GM18498 (cell line): ENCODE results near the gene GDPD5.
"Not testable (repeated sequence)": the region's sequence is repeated elsewhere in the genome, so short reads cannot be mapped to it uniquely, and the experiment has no call there.

ENCODE experiments used
- ATAC-seq: cut with Tn5 transposase; IDR thresholded peaks from one replicate; pipeline ENCODE4 v1.9.1; 2021; ENCODE audit warnings: mild to moderate bottlenecking, moderate library complexity; ENCODE audit not compliant: unreplicated experiment

Gene GDPD5

DNA sequence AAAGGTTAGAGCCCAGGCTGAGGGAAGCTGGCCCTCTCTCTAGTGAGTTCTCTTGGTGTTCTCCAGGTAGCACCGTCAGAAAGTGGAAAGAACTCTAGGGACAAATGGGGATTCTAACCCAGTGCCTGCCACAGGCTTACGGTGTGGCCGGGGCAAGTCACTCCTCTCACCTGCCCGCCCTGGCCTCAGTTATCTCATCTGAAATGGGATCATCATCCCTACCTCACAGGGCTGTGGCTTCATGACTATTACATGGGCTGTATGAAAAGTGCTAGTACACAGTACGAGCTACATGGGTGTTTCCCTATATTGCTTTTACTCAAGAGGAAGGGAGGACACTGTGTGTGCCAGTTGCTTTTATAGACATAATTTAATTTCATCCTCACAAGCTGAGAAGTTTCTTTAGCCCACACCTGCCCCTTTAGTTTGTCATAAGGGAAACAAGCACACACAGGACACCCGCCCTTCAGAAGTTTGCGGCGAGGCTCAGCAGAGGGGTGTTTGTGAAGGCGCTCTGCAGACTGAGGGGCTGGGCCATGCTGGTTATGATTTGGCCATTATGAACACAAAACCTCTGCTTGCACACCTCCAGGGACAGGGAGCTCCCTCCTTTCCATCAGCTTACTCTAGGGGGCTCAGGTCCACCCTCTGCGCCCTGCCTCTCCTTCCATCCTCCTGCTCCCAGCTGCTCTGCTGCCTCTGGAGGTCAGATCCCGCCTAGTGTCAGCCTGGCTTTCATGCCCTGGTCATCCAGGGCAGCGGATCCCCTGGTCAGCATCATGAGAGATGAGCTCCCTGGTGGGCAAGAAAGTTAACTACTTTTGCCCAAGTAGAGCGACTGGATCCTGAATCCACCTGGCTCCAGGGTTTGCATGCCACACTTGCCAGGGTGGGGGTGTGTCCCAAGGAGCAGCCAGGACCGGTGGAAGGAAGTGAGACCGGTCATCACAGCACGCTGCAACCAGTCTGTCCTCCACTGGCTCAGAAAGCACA, 93.9 kb downstream of the GDPD5 start:
- ATAC-seq, result no peak

DNA sequence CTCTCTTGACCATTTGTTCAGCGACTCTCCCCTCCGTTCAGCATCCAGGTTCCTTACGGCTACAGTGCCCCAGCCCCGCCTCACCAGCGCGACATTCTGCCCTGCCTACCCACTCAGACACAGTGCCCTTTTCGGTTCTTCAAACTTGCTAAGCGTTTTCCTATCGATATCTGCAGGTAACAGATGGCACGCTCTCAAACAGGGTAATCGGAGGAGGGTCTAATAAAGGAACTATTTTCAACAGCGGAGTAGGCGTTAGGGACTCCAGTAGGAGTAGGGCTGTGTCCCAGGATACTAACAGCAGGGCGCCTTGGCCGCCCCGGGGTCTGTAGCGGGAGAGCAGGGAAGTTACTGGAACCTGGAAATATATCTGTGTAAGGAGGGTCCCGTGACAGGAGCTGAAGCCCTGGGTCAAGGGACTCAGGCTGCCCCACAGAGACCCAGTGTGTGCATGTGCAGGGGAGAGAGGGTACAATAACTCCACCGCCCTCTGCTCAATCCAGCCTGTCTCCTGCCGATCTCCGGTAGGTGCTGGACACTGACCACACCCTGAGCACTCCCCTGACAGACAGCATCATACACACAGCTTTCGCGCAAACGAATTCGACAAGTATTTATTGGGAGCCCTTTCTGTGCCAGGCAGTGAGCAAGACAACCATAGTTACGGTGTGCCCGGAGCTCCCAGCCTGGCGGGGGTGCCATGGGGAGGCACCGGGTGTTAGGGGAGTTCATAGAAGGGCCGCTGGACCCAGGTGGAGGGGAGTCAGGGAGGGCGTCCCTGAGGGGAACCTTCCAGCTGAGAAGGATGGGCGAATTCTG, 94.8 kb downstream of the GDPD5 start:
- ATAC-seq, result no peak

DNA sequence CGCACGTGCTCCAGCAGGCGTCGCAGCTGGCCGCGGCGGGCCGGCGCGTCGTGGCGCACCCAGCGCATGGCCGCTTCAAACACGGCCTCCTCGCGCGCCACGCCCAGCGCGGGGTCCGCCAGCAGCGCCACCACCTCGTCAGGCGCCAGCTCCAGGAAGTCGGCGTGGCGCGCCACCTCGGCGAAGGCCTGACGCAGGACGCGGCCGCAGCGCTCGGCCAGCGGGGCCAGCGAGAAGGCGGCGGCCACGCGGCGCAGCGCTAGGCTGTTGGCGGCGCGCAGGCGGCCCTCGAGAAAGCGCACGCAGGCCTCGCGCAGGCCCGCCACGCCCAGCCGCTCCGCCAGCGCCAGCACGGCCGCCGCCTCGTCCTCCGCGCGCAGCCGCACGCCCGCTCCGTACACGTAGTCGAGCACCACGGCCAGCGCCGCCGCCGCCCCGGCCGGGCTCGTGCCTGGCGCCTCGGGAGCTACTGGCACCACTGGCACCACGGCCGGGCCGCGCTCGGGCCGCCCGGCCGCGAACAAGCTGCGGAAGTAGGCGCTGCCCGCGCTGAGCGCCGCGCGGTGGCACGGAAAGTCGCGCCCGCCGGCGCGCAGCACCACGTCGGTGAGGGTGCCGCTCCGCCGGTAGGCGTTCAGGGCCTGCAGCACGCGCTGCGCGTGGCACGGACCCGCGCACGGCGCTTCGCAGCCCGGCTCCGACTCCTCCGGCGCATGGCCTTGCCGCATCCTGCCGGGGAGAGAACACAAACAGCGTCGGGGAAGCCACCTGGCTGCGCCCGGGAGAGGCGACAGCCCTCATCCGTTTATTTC, 95.6 kb downstream of the GDPD5 start:
- ATAC-seq, result no peak

DNA sequence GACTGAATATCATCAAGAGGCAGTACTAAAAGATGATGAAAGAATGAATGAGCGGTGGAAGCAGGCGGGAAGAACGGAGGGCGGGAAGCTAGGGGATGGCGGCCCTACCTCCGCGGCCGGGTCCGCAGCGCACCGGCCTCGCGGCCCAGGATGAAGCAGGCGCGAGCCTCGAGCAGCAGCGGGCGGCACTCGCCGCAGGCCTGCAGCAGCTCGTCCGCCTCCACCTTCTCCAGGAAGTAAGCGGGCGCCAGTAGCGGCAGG, 96.2 kb downstream of the GDPD5 start:
- no peak for ATAC-seq

DNA sequence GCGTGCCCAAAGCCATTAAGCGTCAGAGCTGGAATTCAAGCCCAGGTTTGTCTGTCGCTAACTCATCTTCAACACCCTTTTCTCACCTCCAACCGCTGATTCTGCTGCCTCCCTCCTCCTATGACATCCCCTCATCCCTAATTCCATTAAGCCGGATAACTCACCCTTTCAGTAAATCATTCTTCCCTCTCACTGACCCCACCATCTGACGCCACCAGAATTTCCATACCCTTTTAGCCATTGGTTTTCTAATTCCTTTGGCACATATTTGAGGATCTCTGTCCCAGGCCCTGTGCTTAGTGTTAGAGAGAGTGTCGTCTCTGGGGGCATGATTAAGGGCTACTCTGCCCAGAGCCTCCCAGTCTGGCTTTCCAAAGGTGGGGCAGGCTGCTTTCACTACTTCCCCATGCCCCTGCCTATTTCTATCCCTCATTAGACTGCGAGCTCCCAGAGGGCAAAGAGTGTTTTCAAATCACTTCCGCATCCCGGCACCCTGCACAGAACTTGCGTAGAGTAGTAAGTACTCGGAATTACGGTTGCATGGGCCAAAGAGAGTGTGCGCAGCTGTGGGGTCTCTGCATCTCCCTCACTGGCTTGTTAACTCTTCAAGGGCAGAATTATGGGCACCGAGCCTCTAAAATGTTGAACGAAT, 96.6 kb downstream of the GDPD5 start:
- no peak for ATAC-seq

DNA sequence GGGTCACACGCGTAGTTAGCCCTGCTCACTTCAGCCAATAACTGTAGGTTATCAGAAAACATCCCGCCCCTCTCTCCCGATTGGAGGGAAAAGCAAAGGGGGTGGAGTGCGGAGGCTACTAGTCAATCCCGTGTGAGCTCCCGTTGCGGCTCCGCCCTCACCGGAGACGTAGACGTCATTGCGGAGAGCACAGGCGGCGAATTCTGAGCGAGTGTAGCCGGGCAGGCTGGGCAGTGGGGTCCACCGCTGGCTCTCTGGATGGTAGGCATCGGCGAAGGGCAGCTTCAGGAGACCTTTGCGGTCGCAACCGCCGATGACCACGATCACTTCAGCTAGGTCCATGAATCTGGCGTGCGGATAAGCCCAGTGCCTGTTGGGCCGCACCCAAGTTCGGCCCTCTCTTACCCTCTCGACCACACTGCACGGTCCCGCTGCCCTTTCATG, 97.4 kb downstream of the GDPD5 start:
- ATAC-seq, result peak; percentile 45

DNA sequence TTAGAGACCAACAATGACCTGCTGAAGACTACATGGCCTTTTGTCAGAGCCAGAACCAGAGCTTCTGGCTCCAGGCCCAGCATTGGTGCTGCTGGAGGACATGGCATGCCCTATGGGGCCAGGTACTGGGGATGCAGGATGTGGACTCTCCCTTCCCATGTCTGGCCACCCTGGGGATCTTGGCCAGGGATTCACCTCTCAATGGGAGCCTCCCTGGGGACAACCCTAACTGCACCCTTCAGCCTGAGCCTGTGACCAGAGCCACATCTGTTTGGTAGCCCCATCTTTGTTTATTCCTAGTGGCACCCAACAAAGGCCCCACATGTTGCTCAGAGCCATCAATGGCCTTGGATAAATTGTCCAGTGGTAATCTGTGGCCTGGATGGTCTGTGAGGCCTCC, 98.6 kb downstream of the GDPD5 start:
- ATAC-seq, result no peak

DNA sequence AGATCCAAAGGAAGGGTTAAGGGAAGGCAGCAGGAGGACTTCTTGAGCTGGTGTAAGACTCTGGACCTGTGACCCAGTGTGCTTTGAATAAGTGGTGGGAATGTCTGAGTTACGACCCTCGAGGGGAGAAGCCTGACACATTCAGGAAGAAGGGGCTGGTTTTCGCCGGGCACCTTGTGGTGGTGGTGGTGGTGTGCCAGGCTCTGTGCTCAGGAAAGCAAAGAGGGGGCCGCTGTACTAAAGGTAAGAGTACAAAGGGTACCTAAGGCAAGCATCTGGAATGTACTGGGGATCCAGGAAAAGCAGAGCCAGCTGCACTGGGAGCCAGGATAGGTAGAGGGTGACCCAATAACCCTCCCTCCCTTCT, 99.0 kb downstream of the GDPD5 start:
- no peak for ATAC-seq

DNA sequence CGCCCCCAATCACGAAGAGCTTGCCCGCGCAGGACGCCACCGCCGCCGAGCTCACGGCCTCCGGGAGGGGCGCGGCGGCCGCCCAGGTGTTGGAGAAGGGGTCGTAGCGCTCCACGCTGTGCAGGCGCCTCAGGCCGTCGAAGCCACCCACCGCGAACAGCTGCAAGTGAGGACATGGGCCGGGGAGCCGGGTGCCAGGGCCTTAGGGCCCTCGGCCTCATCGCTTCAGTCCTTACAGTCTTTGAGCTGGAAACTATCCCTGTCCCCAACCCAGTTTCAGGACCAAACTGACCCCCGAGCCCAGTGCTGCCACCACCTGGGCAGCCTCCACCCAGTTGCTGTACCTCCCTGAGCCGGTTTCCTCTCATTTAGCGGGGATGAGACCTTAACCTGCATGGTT, 100.3 kb downstream of the GDPD5 start:
- ATAC-seq, result no peak

DNA sequence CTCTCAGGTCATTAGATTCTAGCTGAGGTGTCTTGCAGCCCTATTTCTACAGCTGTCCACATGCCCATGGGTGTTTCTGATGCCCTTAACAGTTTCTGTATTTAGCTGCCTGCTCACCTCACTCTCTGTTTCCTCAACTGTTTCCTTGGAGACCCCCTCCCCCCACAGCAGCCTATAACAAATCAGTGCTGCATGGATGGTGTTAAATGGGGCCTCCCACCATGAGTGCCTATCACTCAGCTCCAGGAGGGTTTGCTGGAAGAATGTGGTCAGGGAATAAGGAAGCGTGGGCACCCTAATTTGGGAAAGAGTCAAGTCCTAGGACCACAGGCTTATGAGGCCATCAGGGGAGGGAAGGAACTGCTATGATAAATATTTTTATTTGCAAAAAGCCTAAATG, 101.3 kb downstream of the GDPD5 start:
- ATAC-seq, result no peak

DNA sequence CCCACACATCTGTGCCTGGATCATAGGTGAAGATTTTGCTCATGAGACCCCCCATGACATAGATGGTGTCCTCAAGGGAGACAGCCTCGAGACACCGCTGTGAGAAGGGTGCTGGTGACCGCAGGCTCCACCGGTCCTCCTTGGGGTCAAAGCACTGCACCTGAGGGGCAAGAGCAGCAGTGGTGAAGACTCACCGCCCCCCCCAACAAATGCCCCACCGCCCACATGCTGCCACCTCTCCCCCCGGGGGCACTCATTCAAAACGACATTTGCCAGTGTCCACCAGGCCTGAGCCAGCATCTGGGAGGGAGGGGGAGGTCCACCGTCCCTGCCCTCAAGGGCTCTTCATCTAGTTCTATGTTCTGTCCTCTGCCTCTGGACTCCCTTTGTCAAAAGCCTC, 102.0 kb downstream of the GDPD5 start:
- no peak for ATAC-seq

DNA sequence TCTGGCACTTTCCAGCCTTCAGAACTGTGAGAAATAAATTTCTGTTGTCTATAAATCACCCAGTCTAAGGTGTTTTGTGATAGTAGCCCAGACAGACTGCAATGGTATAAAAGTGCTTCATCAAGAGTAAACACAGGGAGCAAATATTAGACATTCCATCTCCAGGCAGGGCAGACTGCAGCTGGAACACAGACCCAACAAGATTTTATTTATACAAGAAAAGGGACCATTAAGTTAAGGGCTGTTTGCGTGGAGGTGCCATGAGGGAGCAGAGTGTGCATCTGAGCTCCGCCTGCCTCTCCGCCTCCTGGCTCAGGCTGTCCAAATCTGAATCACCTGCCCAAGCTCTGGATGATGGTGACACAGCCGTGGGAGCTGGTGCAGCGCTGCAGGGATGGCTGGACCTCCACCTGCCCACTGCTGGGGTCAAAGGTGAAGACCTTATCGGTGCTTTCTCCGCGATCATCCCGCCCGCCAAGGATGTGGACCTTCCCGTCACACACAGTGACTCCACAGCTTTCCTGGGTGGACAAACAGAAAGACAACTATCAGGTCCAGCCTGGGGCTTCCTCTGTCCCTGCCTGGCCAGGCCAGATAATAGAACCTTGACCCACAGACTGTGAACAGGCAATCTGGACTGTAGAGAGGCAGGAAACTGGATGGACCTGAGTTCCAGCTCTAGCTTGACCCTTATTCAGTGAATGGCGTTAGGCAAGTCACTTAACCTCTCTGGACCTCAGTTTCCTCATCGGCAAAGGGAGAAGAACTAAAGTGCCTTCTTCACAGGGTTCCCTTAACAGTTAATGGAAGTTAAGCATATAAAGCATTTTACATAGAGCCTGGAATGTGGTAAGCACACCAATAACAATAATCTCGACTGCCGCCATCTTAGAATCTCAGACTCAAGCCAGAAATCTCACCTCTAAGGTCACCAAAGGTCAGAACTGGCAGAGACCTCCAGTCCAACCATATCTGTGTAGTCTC, 103.2 kb downstream of the GDPD5 start:
- no peak for ATAC-seq

DNA sequence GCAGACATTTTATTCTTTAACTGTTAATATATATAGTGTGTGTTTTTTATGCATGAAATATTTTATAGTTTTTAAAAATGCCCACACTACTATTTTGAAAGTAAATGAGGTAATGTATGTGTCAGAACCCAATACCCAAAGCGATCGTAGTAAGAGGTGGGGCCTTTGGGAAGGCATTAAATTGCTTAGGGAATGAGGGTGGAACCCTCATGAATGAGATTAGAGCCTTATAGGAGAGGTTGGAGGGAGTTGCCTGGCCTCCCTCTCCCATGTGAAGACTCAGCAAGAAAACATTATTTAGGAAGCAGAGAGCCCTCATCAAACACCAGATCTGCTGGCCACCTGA, 103.9 kb downstream of the GDPD5 start:
- no peak for ATAC-seq

DNA sequence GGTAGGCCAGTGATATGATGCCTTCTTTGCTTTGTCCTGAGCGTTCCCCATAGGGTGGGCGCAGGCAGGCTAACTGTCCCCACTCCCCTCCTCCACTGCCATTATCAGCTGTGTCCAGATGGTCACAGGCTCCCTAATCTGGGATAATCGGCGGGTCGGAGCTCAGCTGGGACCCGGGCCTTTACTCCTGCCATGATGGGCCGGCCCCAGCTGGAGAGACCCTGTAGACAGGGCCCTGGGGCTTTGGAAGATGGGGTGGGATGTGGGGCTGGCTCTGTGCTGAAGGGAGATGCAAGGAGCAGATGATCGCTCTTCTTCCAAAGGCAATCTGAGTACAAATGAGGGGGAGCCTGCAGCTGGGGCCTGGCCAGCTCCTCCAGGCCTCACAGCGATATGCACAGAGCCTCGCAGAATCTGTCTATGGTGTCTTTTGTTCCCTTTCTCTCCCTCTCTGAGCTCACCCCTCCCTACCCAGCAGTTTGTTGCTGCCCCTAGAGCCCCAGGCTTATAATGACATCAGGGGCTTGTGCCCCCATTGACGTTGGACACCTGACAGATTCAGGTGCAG, 104.6 kb downstream of the GDPD5 start:
- no peak for ATAC-seq

DNA sequence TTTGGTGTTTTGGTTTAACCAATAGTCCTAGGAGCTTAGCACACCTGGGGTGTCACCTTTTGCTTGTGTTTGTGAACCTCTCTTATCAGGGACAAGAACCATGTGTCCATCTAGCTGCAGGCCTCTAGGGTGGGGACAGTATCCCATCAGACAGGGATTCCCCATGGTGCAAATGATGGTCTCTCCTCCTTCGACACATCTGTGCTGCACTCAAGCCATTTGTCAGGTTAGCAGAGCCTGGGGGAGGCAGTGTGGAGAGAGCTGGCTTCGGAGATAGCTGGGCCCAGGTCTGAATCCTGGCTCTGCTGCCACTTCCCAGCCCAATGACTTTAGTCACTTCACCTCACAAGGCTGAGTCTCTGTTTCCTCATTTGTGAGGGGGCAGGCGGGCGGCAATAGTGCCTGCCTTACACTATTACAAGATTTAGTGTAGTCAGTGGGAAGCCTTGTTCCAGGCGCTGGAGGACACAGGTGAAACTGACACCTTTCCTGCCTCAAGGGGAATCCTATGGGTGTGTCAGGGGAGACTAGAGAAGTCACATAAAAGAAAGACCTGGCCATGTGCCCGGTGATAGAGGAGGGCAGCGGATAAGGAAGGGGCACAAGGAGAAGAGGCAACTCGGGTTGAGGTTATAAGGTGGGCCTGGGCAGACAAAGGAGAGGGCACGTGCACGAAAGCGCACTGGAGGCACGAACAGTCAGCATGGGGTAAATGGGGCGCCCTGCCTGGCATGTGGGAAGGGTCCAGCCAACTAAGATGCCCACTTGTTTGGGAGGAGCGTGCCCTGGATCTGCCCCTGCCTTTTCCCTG, 105.3 kb downstream of the GDPD5 start:
- ATAC-seq, result no peak

DNA sequence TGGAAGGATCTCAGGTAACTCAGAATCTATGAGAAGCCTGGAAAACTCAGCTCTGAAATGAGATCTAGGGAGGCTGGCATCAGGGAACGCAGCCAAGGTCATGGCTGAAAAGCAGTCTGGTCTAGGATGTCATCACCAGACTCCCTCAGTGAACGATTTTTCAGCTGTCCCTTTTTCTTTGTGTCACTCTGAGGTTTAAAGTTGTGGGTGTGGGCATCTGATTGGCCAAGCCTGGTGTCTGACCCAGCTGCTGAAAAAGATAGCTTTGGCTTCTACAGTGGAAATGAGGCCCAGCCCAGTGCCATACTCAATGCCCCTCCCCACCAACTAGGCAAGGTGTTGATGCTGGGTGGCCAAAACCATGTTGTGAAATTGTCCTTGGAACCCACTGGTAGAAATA, 111.9 kb downstream of the GDPD5 start:
- ATAC-seq, result no peak

DNA sequence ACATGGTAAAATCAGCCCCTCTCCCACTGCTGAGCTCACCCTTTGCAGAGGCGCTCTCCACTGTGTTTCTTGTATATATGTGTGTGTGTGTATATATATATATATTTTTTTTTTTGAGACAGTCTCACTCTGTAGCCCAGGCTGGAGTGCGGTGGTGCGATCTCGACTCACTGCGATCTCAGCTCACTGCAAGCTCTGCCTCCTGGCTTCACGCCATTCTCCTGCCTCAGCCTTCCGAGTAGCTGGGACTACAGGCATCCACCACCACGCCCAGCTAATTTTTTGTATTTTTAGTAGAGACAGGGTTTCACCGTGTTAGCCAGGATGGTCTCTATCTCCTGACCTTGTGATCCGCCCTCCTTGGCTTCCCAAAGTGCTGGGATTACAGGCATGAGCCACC, 112.6 kb downstream of the GDPD5 start:
- ATAC-seq, result not testable (repeated sequence)

DNA sequence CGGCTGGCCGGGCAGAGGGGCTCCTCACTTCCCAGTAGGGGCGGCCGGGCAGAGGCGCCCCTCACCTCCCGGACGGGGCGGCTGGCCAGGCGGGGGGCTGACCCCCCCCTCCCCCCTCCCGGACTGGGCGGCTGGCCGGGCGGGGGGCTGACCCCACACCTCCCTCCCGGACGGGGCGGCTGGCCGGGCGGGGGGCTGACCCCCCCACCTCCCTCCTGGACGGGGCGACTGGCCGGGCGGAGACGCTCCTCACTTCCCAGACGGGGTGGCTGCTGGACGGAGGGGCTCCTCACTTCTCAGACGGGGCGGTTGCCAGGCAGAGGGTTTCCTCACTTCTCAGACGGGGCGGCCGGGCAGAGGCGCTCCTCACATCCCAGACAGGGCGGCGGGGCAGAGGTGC, 115.8 kb downstream of the GDPD5 start:
- ATAC-seq, result not testable (repeated sequence)

DNA sequence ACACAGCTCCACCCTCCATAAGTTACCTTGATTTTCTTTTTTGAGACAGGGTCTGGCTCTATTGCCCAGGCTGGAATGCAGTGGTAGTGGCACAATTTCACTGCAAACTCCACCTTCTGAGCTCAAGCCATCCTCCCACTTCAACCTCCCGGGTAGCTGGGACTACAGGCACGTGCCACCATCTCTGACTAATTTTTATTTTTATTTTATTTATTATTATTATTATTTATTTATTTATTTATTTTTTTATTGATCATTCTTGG, 116.9 kb downstream of the GDPD5 start:
- no peak for ATAC-seq
